ENCODE data around the gene DUSP7. TPM values are rescaled to one million over a fixed set of nuclear protein-coding genes. Genes with fewer than 3 reads are reported as not detected.

Gene DUSP7
- total RNA-seq, 1 donor from 2014 or later: 23.5 TPM

GRCh38 chr3:52087731-52088130 lies 31.4 kb upstream of the DUSP7 start:
- no peak for TF ChIP-seq CTCF (IDR thresholded peaks at IDR 0.05; ENCODE audit: insufficient read depth, low read length, poor library complexity, severe bottlenecking)
- no peaks in the 10 kb centered on the region for H3K27me3 ChIP-seq (ENCODE audit: control insufficient read depth, insufficient read depth, low read length)
- H3K36me3 ChIP-seq (ENCODE audit: control insufficient read depth, insufficient read depth, low read length): no peaks in the 10 kb centered on the region
- no peak for DNase-seq (ENCODE audit: low read depth)
- H3K4me3 ChIP-seq (ENCODE audit: low read depth, low read length): no peak overlapping the region

- TF ChIP-seq CTCF (IDR thresholded peaks at IDR 0.05; ENCODE audit: insufficient read depth, low read length, poor library complexity, severe bottlenecking): no peak
- no peak overlapping the region for H3K4me3 ChIP-seq (ENCODE audit: low read depth, low read length)
- DNase-seq (ENCODE audit: low read depth): no peak
- no peaks in the 10 kb centered on the region for H3K36me3 ChIP-seq (ENCODE audit: control insufficient read depth, insufficient read depth, low read length)
- H3K27me3 ChIP-seq (ENCODE audit: control insufficient read depth, insufficient read depth, low read length): no peaks in the 10 kb centered on the region
These were observed 30.7 kb upstream of the DUSP7 start for GRCh38 chr3:52086976-52087663.

- Histone ChIP-seq H3K27me3 (ENCODE audit: control insufficient read depth, insufficient read depth, low read length) (no peaks in the 10 kb centered on the region), H3K36me3 (ENCODE audit: control insufficient read depth, insufficient read depth, low read length) (no peaks in the 10 kb centered on the region), H3K4me3 (ENCODE audit: low read depth, low read length) (no peak overlapping the region)
- TF ChIP-seq CTCF (IDR thresholded peaks at IDR 0.05; ENCODE audit: insufficient read depth, low read length, poor library complexity, severe bottlenecking): no peak
- DNase-seq (ENCODE audit: low read depth): no peak
These were observed 30.1 kb upstream of the DUSP7 start for GRCh38 chr3:52086461-52086860.

- no peak overlapping the region for H3K4me3 ChIP-seq (ENCODE audit: low read depth, low read length)
- no peak for DNase-seq (ENCODE audit: low read depth)
- no peaks in the 10 kb centered on the region for H3K27me3 ChIP-seq (ENCODE audit: control insufficient read depth, insufficient read depth, low read length)
- H3K36me3 ChIP-seq (ENCODE audit: control insufficient read depth, insufficient read depth, low read length): no peaks in the 10 kb centered on the region
- no peak for TF ChIP-seq CTCF (IDR thresholded peaks at IDR 0.05; ENCODE audit: insufficient read depth, low read length, poor library complexity, severe bottlenecking)
These were observed 29.4 kb upstream of the DUSP7 start for GRCh38 chr3:52085681-52086282.

GRCh38 chr3:52084954-52085680 lies 28.7 kb upstream of the DUSP7 start:
- H3K36me3 ChIP-seq (ENCODE audit: control insufficient read depth, insufficient read depth, low read length): no peaks in the 10 kb centered on the region
- no peak for DNase-seq (ENCODE audit: low read depth)
- no peak for TF ChIP-seq CTCF (IDR thresholded peaks at IDR 0.05; ENCODE audit: insufficient read depth, low read length, poor library complexity, severe bottlenecking)
- no peak overlapping the region for H3K4me3 ChIP-seq (ENCODE audit: low read depth, low read length)
- no peaks in the 10 kb centered on the region for H3K27me3 ChIP-seq (ENCODE audit: control insufficient read depth, insufficient read depth, low read length)

Measured in kidney epithelial cell (primary cell).